ENCODE results near the gene NOS1AP. TPM values are rescaled to one million over a fixed set of nuclear protein-coding genes. Genes with fewer than 3 reads are reported as not detected.

NOS1AP gene
- total RNA-seq, 1 experiment from 2014 or later = 2.6 TPM

DNA sequence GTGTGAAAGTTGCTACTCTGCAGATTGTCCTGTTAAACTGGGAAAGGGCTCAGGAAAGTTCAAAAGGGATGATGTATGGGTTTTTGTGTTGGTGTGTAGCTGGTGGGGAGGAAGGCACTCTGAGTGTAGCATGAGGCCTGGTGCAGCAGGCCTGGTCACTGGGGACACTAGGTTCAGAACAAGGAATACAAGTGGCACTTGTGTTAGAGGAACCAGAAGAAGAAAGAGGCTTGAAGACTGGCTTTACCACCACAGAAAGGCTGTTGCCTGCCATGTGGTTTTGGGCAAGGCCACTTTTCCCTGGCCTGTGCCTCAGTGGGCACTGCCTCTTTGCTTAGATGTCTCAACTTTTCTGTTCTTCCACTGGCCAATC lies 122.8 kb downstream of the NOS1AP start:
- Histone ChIP-seq H3K27me3 (ENCODE audit: low read length) (no peaks in the 10 kb centered on the region), H3K4me3 (ENCODE audit: low read length) (no peak overlapping the region), H3K36me3 (ENCODE audit: low read depth, low read length) (no peaks in the 10 kb centered on the region), H3F3A (ENCODE audit: low read length, unreplicated experiment) (no peaks in the 10 kb centered on the region), H3K9me3 (ENCODE audit: low read length) (no peaks in the 10 kb centered on the region), H3K4me2 (ENCODE audit: low read length) (no peak overlapping the region), H3K9me2 (replicated peaks; ENCODE audit: low read length) (no peaks in the 10 kb centered on the region), H3K79me2 (ENCODE audit: low read length) (no peaks in the 10 kb centered on the region), H3K9ac (ENCODE audit: low read length) (no peak overlapping the region), H3K4me1 (ENCODE audit: insufficient read depth, low read length) (peaks cover 9% of the 10 kb centered on the region), H2AFZ (ENCODE audit: low read length) (no peak overlapping the region), H3K27ac (ENCODE audit: low read length) (no peak overlapping the region), H4K20me1 (ENCODE audit: low read length) (no peaks in the 10 kb centered on the region)
- ATAC-seq (no peak), DNase-seq (no peak)
- POLR2A ChIA-PET (ENCODE audit: unreplicated experiment) = no interaction called here
- CTCF ChIA-PET = no interaction called here
- TF ChIP-seq, protein P1, sequence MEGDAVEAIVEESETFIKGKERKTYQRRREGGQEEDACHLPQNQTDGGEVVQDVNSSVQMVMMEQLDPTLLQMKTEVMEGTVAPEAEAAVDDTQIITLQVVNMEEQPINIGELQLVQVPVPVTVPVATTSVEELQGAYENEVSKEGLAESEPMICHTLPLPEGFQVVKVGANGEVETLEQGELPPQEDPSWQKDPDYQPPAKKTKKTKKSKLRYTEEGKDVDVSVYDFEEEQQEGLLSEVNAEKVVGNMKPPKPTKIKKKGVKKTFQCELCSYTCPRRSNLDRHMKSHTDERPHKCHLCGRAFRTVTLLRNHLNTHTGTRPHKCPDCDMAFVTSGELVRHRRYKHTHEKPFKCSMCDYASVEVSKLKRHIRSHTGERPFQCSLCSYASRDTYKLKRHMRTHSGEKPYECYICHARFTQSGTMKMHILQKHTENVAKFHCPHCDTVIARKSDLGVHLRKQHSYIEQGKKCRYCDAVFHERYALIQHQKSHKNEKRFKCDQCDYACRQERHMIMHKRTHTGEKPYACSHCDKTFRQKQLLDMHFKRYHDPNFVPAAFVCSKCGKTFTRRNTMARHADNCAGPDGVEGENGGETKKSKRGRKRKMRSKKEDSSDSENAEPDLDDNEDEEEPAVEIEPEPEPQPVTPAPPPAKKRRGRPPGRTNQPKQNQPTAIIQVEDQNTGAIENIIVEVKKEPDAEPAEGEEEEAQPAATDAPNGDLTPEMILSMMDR (conservative IDR thresholded peaks at IDR 0.05; ENCODE audit: low read depth, low read length) = no peak
- no peak for TF ChIP-seq EZH2 (IDR thresholded peaks at IDR 0.05; ENCODE audit: low read length, unreplicated experiment)
- BruUV-seq (replicated peaks) = no TSS peak
- intact Hi-C loops (cut with micrococcal nuclease) = no loop called here

DNA sequence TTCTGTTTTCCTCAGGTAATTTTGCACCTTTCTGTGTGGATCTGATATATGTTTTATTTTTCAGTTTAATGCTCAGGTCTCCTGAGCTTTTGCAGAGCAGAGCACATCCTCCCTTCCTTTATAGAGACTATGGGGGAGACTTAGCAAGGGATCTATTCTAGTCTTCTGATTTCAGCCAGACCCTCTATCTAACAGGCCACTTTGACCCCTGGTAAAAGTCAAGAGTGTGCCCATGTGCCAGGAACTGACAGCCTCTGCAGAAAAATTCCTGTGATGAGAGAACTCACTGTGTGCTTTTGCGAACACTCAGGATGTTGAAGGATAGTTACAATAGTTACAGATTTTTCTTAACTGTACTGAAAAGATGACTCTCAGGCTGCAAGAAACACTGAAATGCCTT lies 123.3 kb downstream of the NOS1AP start:
- CTCF ChIA-PET = no interaction called here
- H3K4me2 ChIP-seq (ENCODE audit: low read length) = no peak overlapping the region
- H3F3A ChIP-seq (ENCODE audit: low read length, unreplicated experiment) = no peaks in the 10 kb centered on the region
- no peaks in the 10 kb centered on the region for H3K79me2 ChIP-seq (ENCODE audit: low read length)
- intact Hi-C loops (cut with micrococcal nuclease) = no loop called here
- no peaks in the 10 kb centered on the region for H3K9me2 ChIP-seq (replicated peaks; ENCODE audit: low read length)
- DNase-seq = no peak
- no peak for ATAC-seq
- H4K20me1 ChIP-seq (ENCODE audit: low read length) = no peaks in the 10 kb centered on the region
- H3K36me3 ChIP-seq (ENCODE audit: low read depth, low read length) = no peaks in the 10 kb centered on the region
- H3K27ac ChIP-seq (ENCODE audit: low read length) = no peak overlapping the region
- H3K4me3 ChIP-seq (ENCODE audit: low read length) = no peak overlapping the region
- peaks cover 13% of the 10 kb centered on the region for H3K4me1 ChIP-seq (ENCODE audit: insufficient read depth, low read length)
- BruUV-seq (replicated peaks) = no TSS peak
- H3K27me3 ChIP-seq (ENCODE audit: low read length) = no peaks in the 10 kb centered on the region
- POLR2A ChIA-PET (ENCODE audit: unreplicated experiment) = no interaction called here
- H3K9me3 ChIP-seq (ENCODE audit: low read length) = no peaks in the 10 kb centered on the region
- H3K9ac ChIP-seq (ENCODE audit: low read length) = no peak overlapping the region
- H2AFZ ChIP-seq (ENCODE audit: low read length) = no peak overlapping the region
- TF ChIP-seq, protein P1 (conservative IDR thresholded peaks at IDR 0.05; ENCODE audit: low read depth, low read length) = no peak
- TF ChIP-seq EZH2 (IDR thresholded peaks at IDR 0.05; ENCODE audit: low read length, unreplicated experiment) (no peak), EZH2phosphoT487 (IDR thresholded peaks at IDR 0.05; ENCODE audit: borderline replicate concordance, low read length) (no peak)

DNA sequence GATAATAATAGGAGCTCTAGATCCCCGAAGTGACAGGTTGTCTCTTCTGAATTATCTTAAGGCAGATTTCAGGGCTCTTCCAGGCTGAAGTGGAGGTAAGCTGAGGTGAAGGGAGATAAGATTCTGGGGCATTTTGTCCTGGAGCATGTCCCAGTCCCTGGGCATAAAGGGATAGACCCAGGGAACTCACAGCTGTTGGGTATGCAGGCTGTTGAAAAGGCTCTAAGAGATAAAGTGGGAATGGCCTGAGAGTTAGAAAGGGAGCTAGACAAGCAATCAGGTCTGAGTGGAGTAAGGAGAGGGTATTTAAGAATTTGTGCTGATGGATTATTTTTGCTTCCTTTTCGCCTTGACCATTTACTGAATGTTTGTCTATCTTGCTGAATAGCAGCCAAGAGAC lies 123.7 kb downstream of the NOS1AP start:
- H3K9me2 ChIP-seq (replicated peaks; ENCODE audit: low read length) = no peaks in the 10 kb centered on the region
- CTCF ChIA-PET = no interaction called here
- POLR2A ChIA-PET (ENCODE audit: unreplicated experiment) = no interaction called here

More for the DNA sequence above, 123.7 kb downstream of the NOS1AP start:
- Histone ChIP-seq H3K79me2 (ENCODE audit: low read length) (no peaks in the 10 kb centered on the region), H3K4me3 (ENCODE audit: low read length) (no peak overlapping the region), H3K9ac (ENCODE audit: low read length) (no peak overlapping the region), H3K9me3 (ENCODE audit: low read length) (no peaks in the 10 kb centered on the region), H3K27me3 (ENCODE audit: low read length) (no peaks in the 10 kb centered on the region), H2AFZ (ENCODE audit: low read length) (no peak overlapping the region), H3F3A (ENCODE audit: low read length, unreplicated experiment) (no peaks in the 10 kb centered on the region), H3K4me1 (ENCODE audit: insufficient read depth, low read length) (peaks cover 14% of the 10 kb centered on the region), H3K4me2 (ENCODE audit: low read length) (no peak overlapping the region), H3K27ac (ENCODE audit: low read length) (no peak overlapping the region), H4K20me1 (ENCODE audit: low read length) (no peaks in the 10 kb centered on the region), H3K36me3 (ENCODE audit: low read depth, low read length) (no peaks in the 10 kb centered on the region)
- DNase-seq (no peak), ATAC-seq (no peak)
- TF ChIP-seq EZH2 (IDR thresholded peaks at IDR 0.05; ENCODE audit: low read length, unreplicated experiment) (no peak), EZH2phosphoT487 (IDR thresholded peaks at IDR 0.05; ENCODE audit: borderline replicate concordance, low read length) (no peak)
- TF ChIP-seq, protein P1 (conservative IDR thresholded peaks at IDR 0.05; ENCODE audit: low read depth, low read length) = no peak
- intact Hi-C loops (cut with micrococcal nuclease) = no loop called here
- no TSS peak for BruUV-seq (replicated peaks)
